Right lung (tissue), 5 donors: Measurements from ENCODE around the gene LTB4R2. TPM values are rescaled to one million over a fixed set of nuclear protein-coding genes. Genes with fewer than 3 reads are reported as not detected.
A peak's percentile ranks its signal among the peaks of the same experiment; 100 is the strongest.
"Not testable (repeated sequence)": the region's sequence is repeated elsewhere in the genome, so short reads cannot be mapped to it uniquely, and the experiment has no call there.

Source experiments
- DNase-seq, 2 donors: peaks; one replicate each; pipeline ENCODE4 v3.0.0-alpha.2; 2013
- polyA plus RNA-seq, 5 donors: library from polyadenylated mRNA; unstranded; fragments of 120-200 nt; gene quantifications; one replicate each; pipeline versions ENCODE4 v1.2.1 to v1.2.3, GENCODE V29; 2013; ENCODE audit warnings: inconsistent platforms in 1 of 5, low replicate concordance in 1 of 5; ENCODE audit not compliant: insufficient read length in 5 of 5, insufficient read depth in 1 of 5

Gene LTB4R2
- polyA plus RNA-seq, 5 donors = 3.4 to 5.2 (median 4.7) TPM

- DNase-seq = no peak
Observed at GRCh38 chr14:24315807-24316596, 6.1 kb downstream of the LTB4R2 start.

- no peak for DNase-seq
Observed at GRCh38 chr14:24316597-24316950, 6.6 kb downstream of the LTB4R2 start.

GRCh38 chr14:24317141-24317928 lies 7.4 kb downstream of the LTB4R2 start:
- DNase-seq = no peak

GRCh38 chr14:24321212-24321975 lies 11.5 kb downstream of the LTB4R2 start:
- DNase-seq = no peak

GRCh38 chr14:24322672-24323071 lies 12.7 kb downstream of the LTB4R2 start:
- DNase-seq = no peak

- no peak for DNase-seq
Observed at GRCh38 chr14:24323341-24323740, 13.4 kb downstream of the LTB4R2 start.

GRCh38 chr14:24324024-24324423 lies 14.1 kb downstream of the LTB4R2 start:
- no peak for DNase-seq

- no peak for DNase-seq
Observed at GRCh38 chr14:24325041-24325530, 15.1 kb downstream of the LTB4R2 start.

- no peak for DNase-seq
Observed at GRCh38 chr14:24325963-24326362, 16.0 kb downstream of the LTB4R2 start.

GRCh38 chr14:24327303-24327702 lies 17.4 kb downstream of the LTB4R2 start:
- DNase-seq = no peak

GRCh38 chr14:24327914-24328313 lies 18.0 kb downstream of the LTB4R2 start:
- not testable (repeated sequence) for DNase-seq

- DNase-seq = no peak
Observed at GRCh38 chr14:24329073-24329663, 19.2 kb downstream of the LTB4R2 start.

GRCh38 chr14:24329736-24330135 lies 19.8 kb downstream of the LTB4R2 start:
- no peak for DNase-seq

- no peak for DNase-seq
Observed at GRCh38 chr14:24330973-24331674, 21.2 kb downstream of the LTB4R2 start.

GRCh38 chr14:24331731-24332267 lies 21.9 kb downstream of the LTB4R2 start:
- no peak for DNase-seq

GRCh38 chr14:24332268-24332993 lies 22.5 kb downstream of the LTB4R2 start:
- DNase-seq = peak; percentile 43 to 56

GRCh38 chr14:24334431-24335291 lies 24.7 kb downstream of the LTB4R2 start, which contains the start of gene ADCY4:
TSS of gene ADCY4 (minus strand) at chr14:24335071. CDS start at chr14:24334652, 419 bp downstream.
- DNase-seq = no peak

- DNase-seq = no peak
Observed at GRCh38 chr14:24335461-24336171, 25.7 kb downstream of the LTB4R2 start.
